Liver (tissue), 9 donors: ENCODE measurements around the gene SPECC1. TPM values are rescaled to one million over a fixed set of nuclear protein-coding genes. Genes with fewer than 3 reads are reported as not detected.

Source experiments
- DNase-seq: peaks from one replicate; pipeline ENCODE4 v3.0.0-alpha.2; 2017; ENCODE audit warnings: low spot score
- H3K27ac ChIP-seq, 2 donors: one replicate each; pipeline ENCODE4 v1.7.0; 2013; ENCODE audit warnings: inconsistent platforms in 2 of 2, low read length in 2 of 2, control low read depth in 1 of 2, low read depth in 1 of 2, mild to moderate bottlenecking in 1 of 2
- H3K27me3 ChIP-seq, 4 donors: one replicate each; pipeline versions ENCODE4 v1.6.1 to v1.7.0; 2013; ENCODE audit warnings: low read length in 3 of 4, inconsistent platforms in 1 of 4, mild to moderate bottlenecking in 1 of 4, moderate library complexity in 1 of 4; ENCODE audit not compliant: control insufficient read depth in 4 of 4, insufficient read depth in 4 of 4
- H3K36me3 ChIP-seq, 4 donors: one replicate each; pipeline versions ENCODE4 v1.6.1 to v1.7.0; 2013; ENCODE audit warnings: low read length in 3 of 4, mild to moderate bottlenecking in 3 of 4, low read depth in 1 of 4, moderate library complexity in 1 of 4; ENCODE audit not compliant: control insufficient read depth in 4 of 4, insufficient read depth in 3 of 4
- H3K4me1 ChIP-seq, 4 donors: one replicate each; pipeline versions ENCODE4 v1.6.1 to v1.7.0; 2013; ENCODE audit warnings: low read length in 3 of 4, mild to moderate bottlenecking in 3 of 4, moderate library complexity in 1 of 4; ENCODE audit not compliant: control insufficient read depth in 4 of 4, insufficient read depth in 4 of 4
- H3K4me3 ChIP-seq, 3 donors: one replicate each; pipeline versions ENCODE4 v1.6.1 to v1.7.0; 2013; ENCODE audit warnings: low read length in 3 of 3, control low read depth in 1 of 3, low read depth in 1 of 3, mild to moderate bottlenecking in 1 of 3
- H3K9ac ChIP-seq, 2 donors: one replicate each; pipeline ENCODE4 v1.7.0; 2013; ENCODE audit warnings: low read length in 2 of 2, mild to moderate bottlenecking in 2 of 2, moderate library complexity in 2 of 2, control low read depth in 1 of 2, low read depth in 1 of 2
- H3K9me3 ChIP-seq, 4 donors: one replicate each; pipeline versions ENCODE4 v1.6.1 to v1.7.0; 2013; ENCODE audit warnings: low read length in 3 of 4; ENCODE audit not compliant: control insufficient read depth in 4 of 4
- CTCF ChIP-seq: fragments of 150-350 bp; IDR thresholded peaks from 2 replicates; pipeline ENCODE4 v1.5.1; 2017; ENCODE audit warnings: improper control_type of control experiment, low read depth, low read length; ENCODE audit not compliant: missing input control
- EGR1 ChIP-seq, 2 donors: IDR thresholded peaks; 2 replicates each; pipeline ENCODE4 v1.6.1; 2016 to 2018; ENCODE audit warnings: antibody characterized with exemption in 2 of 2, low read depth in 2 of 2
- FOXA1 ChIP-seq: IDR thresholded peaks from 2 replicates; pipeline ENCODE4 v1.6.1; 2016; ENCODE audit warnings: antibody characterized with exemption
- FOXA2 ChIP-seq: IDR thresholded peaks from 2 replicates; pipeline ENCODE4 v1.6.1; 2016; ENCODE audit warnings: antibody characterized with exemption
- GABPA ChIP-seq, 2 donors: IDR thresholded peaks in 1 of 2; conservative IDR thresholded peaks in 1 of 2; 2 replicates each; pipeline ENCODE4 v1.6.1; 2016; ENCODE audit warnings: antibody characterized with exemption in 2 of 2, mild to moderate bottlenecking in 1 of 2, moderate library complexity in 1 of 2
- HNF4A ChIP-seq, 2 donors: conservative IDR thresholded peaks; 2 replicates each; pipeline ENCODE4 v1.6.1; 2016; ENCODE audit warnings: antibody characterized with exemption in 2 of 2, mild to moderate bottlenecking in 2 of 2
- HNF4G ChIP-seq: IDR thresholded peaks from 2 replicates; pipeline ENCODE4 v1.6.1; 2016; ENCODE audit warnings: antibody characterized with exemption
- JUND ChIP-seq, 2 donors: IDR thresholded peaks; 2 replicates each; pipeline ENCODE4 v1.6.1; 2016; ENCODE audit warnings: antibody characterized with exemption in 2 of 2
- NR2F2 ChIP-seq: IDR thresholded peaks from 2 replicates; pipeline ENCODE4 v1.6.1; 2016; ENCODE audit warnings: antibody characterized with exemption
- RAD21 ChIP-seq, 2 donors: IDR thresholded peaks; 2 replicates each; pipeline ENCODE4 v1.6.1; 2016; ENCODE audit warnings: antibody characterized with exemption in 2 of 2, mild to moderate bottlenecking in 2 of 2
- RXRA ChIP-seq, 2 donors: IDR thresholded peaks; 2 replicates each; pipeline ENCODE4 v1.6.1; 2017 to 2018; ENCODE audit warnings: antibody characterized with exemption in 2 of 2, mild to moderate bottlenecking in 1 of 2
- SP1 ChIP-seq: IDR thresholded peaks from 2 replicates; pipeline ENCODE4 v1.6.1; 2018; ENCODE audit warnings: antibody characterized with exemption, mild to moderate bottlenecking
- TAF1 ChIP-seq: conservative IDR thresholded peaks from 2 replicates; pipeline ENCODE4 v1.6.1; 2016; ENCODE audit warnings: antibody characterized with exemption, mild to moderate bottlenecking
- YY1 ChIP-seq: IDR thresholded peaks from 2 replicates; pipeline ENCODE4 v1.6.1; 2016; ENCODE audit warnings: antibody characterized with exemption, mild to moderate bottlenecking
- WGBS: extraction: QIAGEN DNeasy Blood & Tissue Kit; methylation state at CpG from one replicate; pipeline ENCODE4 v1.1.7; 2013; 5-methylcytosine and 5-hydroxymethylcytosine counted together
- polyA plus RNA-seq, 2 donors: library from polyadenylated mRNA; stranded (reverse) in 1 of 2; unstranded in 1 of 2; fragments of 200-250 nt in 1 of 2; fragments of >200 nt in 1 of 2; fragmentation: Nextera tagmentation in 1 of 2; extraction: Ambion mirVana in 1 of 2; gene quantifications; one replicate each; pipeline versions ENCODE4 v1.2.1 to v1.2.3, GENCODE V29; 2013 to 2015
- total RNA-seq, 2 donors: library from RNA; depleted of rRNA; stranded (reverse); fragments of >200 nt; gene quantifications; one replicate each; pipeline ENCODE4 v1.2.3, GENCODE V29; 2014
- TF ChIP-seq, protein P1 (sequence below): IDR thresholded peaks from 2 replicates; pipeline ENCODE4 v1.6.1; 2016; ENCODE audit warnings: antibody characterized with exemption, mild to moderate bottlenecking
- TF ChIP-seq, protein P2 (sequence below): IDR thresholded peaks from 2 replicates; pipeline ENCODE4 v1.6.1; 2016; ENCODE audit warnings: antibody characterized with exemption
- TF ChIP-seq, protein P3 (sequence below): IDR thresholded peaks from 2 replicates; pipeline ENCODE4 v1.6.1; 2016; ENCODE audit warnings: antibody characterized with exemption
- TF ChIP-seq, protein P4 (sequence below): IDR thresholded peaks from 2 replicates; pipeline ENCODE4 v1.6.1; 2016; ENCODE audit warnings: antibody characterized with exemption
- donor health status: healthy.
- donor health status: healthy.
- donor health status: healthy.
- donor health status: healthy.
- donor health status: healthy.

The SPECC1 gene
- total and polyA plus RNA-seq, 4 donors: 0.36 to 70.3 (median 1.8) TPM

DNA sequence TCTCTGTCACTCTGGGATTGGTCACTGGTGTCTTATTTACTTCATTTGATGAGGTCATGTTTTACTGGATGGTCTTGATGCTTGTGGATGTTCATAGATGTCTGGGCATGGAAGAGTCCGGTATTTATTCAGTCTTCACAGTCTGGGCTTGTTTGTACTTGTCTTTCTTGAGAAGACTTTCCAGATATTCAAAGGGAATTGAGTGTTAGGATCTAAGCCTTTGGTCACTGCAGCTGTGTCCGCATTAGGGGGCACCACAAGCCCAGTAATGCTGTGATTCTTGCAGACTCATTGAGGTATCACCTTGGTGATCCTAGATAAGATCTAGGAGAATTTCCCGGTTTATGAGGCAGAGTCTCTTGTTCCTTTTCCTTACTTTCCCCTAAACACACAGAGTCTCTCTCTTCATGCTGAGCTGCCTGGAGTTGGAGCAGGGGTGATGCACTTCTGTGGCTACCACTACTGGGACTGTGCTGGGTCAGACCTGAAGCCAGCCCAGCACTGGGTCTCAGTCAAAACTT, 214.7 kb downstream of the SPECC1 start:
- H3K4me1 ChIP-seq: peaks cover 0 to 3% (median 0%) of the 10 kb centered on the region in 4 donors
- 83% methylated on average over 3 of the region's 3 CpGs for WGBS
- DNase-seq: no peak
- H3K9me3 ChIP-seq: no peaks in the 10 kb centered on the region
- peaks cover 0 to 8% (median 0%) of the 10 kb centered on the region in 4 donors for H3K27me3 ChIP-seq
- TF ChIP-seq SP1 (no peak), HNF4A (conservative IDR thresholded peaks at IDR 0.05) (no peak), FOXA2 (no peak), RAD21 (IDR thresholded peaks at IDR 0.05) (no peak), GABPA (IDR thresholded peaks at IDR 0.05 in 1 of 2, conservative IDR thresholded peaks at IDR 0.05 in 1 of 2) (no peak), NR2F2 (no peak), CTCF (no peak), RXRA (IDR thresholded peaks at IDR 0.05) (no peak), YY1 (no peak), JUND (IDR thresholded peaks at IDR 0.05) (no peak), FOXA1 (no peak), EGR1 (IDR thresholded peaks at IDR 0.05; ENCODE audit: low read depth in 2 of 2) (no peak), TAF1 (no peak), HNF4G (no peak)
- TF ChIP-seq, protein P1, sequence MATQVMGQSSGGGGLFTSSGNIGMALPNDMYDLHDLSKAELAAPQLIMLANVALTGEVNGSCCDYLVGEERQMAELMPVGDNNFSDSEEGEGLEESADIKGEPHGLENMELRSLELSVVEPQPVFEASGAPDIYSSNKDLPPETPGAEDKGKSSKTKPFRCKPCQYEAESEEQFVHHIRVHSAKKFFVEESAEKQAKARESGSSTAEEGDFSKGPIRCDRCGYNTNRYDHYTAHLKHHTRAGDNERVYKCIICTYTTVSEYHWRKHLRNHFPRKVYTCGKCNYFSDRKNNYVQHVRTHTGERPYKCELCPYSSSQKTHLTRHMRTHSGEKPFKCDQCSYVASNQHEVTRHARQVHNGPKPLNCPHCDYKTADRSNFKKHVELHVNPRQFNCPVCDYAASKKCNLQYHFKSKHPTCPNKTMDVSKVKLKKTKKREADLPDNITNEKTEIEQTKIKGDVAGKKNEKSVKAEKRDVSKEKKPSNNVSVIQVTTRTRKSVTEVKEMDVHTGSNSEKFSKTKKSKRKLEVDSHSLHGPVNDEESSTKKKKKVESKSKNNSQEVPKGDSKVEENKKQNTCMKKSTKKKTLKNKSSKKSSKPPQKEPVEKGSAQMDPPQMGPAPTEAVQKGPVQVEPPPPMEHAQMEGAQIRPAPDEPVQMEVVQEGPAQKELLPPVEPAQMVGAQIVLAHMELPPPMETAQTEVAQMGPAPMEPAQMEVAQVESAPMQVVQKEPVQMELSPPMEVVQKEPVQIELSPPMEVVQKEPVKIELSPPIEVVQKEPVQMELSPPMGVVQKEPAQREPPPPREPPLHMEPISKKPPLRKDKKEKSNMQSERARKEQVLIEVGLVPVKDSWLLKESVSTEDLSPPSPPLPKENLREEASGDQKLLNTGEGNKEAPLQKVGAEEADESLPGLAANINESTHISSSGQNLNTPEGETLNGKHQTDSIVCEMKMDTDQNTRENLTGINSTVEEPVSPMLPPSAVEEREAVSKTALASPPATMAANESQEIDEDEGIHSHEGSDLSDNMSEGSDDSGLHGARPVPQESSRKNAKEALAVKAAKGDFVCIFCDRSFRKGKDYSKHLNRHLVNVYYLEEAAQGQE: no peak
- TF ChIP-seq, protein P2, sequence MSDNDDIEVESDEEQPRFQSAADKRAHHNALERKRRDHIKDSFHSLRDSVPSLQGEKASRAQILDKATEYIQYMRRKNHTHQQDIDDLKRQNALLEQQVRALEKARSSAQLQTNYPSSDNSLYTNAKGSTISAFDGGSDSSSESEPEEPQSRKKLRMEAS: no peak
- TF ChIP-seq, protein P3, sequence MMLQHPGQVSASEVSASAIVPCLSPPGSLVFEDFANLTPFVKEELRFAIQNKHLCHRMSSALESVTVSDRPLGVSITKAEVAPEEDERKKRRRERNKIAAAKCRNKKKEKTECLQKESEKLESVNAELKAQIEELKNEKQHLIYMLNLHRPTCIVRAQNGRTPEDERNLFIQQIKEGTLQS: no peak
- TF ChIP-seq, protein P4, sequence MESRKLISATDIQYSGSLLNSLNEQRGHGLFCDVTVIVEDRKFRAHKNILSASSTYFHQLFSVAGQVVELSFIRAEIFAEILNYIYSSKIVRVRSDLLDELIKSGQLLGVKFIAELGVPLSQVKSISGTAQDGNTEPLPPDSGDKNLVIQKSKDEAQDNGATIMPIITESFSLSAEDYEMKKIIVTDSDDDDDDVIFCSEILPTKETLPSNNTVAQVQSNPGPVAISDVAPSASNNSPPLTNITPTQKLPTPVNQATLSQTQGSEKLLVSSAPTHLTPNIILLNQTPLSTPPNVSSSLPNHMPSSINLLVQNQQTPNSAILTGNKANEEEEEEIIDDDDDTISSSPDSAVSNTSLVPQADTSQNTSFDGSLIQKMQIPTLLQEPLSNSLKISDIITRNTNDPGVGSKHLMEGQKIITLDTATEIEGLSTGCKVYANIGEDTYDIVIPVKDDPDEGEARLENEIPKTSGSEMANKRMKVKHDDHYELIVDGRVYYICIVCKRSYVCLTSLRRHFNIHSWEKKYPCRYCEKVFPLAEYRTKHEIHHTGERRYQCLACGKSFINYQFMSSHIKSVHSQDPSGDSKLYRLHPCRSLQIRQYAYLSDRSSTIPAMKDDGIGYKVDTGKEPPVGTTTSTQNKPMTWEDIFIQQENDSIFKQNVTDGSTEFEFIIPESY: no peak
- no peak overlapping the region for H3K9ac ChIP-seq
- H3K27ac ChIP-seq: no peak overlapping the region
- H3K4me3 ChIP-seq: no peak overlapping the region
- no peaks in the 10 kb centered on the region for H3K36me3 ChIP-seq
